DMS 273 (cell line): ENCODE measurements around the gene MX1.
A peak's percentile ranks its signal among the peaks of the same experiment; 100 is the strongest.

ENCODE experiments used
- DNase-seq: peaks from one replicate; lab custom pipeline; 2025; ENCODE audit not compliant: unreplicated experiment; lab: John Stamatoyannopoulos, UW

MX1 gene

DNA sequence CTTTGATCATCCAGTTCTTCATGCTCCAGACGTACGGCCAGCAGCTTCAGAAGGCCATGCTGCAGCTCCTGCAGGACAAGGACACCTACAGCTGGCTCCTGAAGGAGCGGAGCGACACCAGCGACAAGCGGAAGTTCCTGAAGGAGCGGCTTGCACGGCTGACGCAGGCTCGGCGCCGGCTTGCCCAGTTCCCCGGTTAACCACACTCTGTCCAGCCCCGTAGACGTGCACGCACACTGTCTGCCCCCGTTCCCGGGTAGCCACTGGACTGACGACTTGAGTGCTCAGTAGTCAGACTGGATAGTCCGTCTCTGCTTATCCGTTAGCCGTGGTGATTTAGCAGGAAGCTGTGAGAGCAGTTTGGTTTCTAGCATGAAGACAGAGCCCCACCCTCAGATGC, 32.5 kb downstream of the MX1 start:
- DNase-seq: no peak

- no peak for DNase-seq
Measured at GRCh38 chr21:41459884-41460534, 34.0 kb downstream of the MX1 start.

DNA sequence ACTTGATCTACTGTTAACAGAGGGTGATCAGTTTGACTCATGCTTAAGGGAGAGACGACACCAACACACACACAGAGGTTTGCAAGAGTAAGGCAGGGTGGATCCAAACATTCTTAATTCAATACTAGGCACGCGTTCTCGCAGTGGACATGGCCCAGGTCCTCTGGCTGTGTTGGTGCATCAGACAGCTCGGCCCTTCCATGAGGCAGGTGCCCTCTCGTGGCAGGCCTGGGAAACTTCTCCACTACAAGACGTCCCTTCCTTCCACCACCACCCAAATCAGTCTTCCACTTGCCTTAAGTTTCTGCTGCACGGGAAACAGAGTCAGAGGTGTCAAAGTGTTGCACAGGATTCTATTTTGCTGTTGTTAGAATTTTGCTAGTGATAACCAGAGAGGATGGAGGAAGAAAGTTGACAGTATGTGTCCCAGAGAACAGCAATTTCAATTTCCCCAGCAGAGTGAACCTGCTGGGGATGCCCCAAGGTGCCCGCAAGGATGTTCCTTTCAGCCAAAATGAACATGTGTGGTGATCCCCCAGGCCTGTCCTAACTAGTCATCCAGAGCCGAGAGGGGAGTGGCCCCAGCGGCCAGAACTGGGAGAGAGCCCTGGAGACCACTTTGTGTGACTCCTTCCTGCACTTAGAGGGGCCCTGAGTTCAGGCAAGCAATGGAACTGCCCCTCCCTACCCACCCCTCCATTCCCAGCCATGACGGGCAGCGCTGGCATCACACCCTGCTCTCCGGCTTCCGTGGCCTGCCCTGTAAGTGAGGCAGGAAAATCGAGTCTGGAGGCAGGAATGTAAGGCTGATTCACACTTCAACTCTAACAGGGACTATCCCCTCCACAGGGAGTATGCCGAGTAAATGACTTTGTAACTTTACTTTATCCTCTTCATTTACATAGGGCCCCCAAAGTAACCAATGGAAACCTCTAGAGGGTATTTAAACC, 34.8 kb downstream of the MX1 start:
- peak; percentile 68 for DNase-seq

DNA sequence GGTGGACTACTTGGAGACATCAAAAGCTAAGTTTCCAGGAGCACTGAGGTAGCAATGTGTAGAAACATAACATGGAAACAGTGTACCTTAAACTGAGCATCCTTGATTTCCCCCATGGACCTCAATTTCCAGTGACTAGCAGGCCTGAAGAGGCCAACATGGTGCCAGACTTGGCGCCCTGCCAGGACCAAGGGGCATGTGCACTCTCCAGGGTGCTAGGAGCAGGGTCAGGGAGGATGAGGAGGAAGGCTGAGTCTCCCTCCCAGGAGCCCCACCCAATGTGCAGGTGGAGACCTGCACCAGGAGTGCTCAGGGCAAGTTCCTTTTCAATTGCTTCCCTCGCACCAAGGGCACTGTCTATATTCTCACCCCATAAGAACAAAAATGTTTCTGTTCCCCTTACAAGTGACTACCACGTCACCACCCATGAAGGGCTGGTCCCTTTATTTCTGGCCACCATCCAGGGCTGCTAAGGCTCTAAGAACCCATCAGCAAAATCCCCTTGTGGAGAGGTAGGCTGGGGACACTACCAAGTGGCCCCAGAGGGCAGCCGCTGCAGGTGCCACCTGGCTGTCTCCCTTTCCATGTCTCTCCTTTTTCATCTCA, 39.2 kb downstream of the MX1 start:
- no peak for DNase-seq

DNA sequence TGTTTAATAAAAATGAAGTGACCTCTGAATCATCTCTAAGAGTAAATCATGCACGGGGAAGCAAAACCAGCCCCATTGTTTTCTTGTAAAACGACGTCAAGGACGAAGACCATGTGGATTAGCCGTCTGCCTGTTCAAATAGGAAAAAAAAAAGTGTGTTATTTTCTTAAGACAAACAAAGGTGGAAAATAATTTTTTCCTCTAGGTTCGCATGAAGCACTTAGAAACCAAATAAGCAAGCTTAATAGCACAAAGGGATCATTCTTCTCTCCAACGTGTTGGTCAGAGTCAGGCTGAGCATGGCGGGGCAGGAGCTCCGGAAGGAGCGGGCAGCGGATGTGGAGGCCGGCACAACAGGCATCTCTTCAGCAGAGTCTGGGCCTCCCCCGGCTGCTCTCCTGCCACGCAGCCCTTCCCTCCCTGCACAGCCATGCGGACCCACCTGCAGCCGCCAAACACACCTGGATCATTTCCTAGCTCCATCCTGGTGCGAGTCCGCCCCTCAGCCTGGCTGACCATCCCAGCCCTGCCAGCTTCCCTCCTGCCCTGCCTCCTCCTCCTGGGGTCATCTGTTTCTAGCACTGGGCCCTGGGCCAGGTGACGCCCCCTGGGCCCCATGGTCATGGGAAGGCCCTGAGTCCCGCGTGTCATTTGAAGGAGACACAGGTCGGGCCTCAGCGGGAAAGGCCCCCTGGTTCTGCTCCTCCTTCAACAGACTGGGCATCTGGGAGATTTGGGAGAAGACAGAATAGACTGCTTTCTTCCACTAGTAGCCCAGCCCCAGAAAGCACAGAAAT, 40.2 kb downstream of the MX1 start:
- DNase-seq: no peak

- no peak for DNase-seq
Measured at GRCh38 chr21:41470054-41470453, 44.0 kb downstream of the MX1 start.

DNA sequence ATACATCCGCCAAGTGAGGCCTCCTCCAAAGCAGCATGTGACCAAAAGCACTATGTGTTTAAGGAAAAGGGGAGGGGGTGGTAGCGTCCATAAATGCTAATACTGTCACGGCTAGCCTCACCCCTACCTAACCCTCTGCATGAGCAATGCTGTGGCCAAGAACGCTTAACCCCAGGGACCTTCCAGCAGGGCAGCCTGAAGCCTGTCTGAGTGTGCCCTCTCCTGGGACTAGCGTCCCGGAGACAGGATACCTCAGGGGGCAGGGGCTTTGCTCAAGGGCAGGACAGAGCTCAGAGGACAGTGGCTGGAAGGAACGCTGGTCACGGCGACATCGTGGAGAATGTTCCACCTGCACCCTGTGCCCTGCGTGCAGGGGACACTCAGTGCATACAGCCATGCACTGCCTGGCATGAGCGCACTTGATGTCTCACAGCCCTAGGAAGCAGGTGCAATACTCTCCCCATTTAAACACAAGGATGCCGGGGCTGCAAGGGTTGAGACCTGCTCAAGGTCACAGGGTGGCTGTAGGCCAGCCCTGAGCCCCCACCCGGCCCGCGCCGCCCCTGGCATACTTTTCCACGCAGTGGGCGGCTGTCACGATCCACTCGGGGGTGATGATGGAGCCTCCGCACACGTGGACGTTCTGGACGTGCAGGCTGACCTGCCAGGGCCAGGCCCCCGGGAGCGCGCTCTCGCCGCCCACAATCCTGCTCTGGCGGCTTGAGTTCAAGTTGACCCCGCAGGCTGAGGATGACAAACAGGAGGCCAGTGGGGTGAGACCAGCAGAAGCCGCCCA, 46.9 kb downstream of the MX1 start:
- no peak for DNase-seq

- DNase-seq: no peak
Measured at GRCh38 chr21:41475714-41476420, 49.8 kb downstream of the MX1 start.

- DNase-seq: no peak
Measured at GRCh38 chr21:41477641-41478318, 51.7 kb downstream of the MX1 start.

DNA sequence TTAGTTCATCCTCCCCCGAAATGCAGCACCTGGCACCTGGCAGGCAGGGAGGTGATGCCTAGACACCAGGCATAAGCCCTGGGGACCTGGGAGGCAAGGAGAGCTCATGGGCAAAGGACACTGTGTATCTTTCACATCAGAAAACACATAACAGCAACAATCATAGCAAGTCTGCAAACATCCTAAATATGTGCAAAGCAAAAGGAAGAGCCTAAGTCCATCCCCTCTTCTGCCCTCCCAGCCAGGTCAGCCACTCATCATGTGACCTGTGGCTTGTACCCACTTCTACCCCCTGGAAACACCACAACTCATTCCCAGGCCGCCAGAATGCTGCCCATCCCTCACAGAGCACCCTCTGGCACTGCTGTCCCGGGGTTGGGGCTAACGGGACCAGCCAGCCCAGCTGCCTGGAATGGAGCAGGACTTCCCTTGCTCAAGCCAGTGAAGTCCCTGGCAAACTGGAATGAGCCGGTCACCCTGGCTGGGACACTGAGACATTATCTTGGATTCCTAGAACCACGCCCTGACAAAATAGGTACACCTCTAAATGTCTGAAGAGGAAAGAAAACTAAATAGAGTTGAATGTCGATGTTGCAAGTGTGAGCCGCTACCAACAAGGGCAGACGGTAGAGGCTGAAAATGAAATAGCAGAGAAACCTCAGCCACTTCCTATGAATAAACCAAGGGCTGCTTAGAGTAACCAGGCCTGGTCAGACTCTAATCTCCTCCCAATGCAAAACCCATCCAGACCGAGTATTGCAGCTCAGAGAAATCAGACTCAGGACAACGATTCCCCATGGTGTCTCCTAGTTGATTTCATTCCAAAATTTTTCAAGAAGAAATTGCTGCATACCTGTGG, 52.5 kb downstream of the MX1 start:
- no peak for DNase-seq

- no peak for DNase-seq
Measured at GRCh38 chr21:41479686-41480085, 53.6 kb downstream of the MX1 start.

- no peak for DNase-seq
Measured at GRCh38 chr21:41480086-41480690, 54.1 kb downstream of the MX1 start.

DNA sequence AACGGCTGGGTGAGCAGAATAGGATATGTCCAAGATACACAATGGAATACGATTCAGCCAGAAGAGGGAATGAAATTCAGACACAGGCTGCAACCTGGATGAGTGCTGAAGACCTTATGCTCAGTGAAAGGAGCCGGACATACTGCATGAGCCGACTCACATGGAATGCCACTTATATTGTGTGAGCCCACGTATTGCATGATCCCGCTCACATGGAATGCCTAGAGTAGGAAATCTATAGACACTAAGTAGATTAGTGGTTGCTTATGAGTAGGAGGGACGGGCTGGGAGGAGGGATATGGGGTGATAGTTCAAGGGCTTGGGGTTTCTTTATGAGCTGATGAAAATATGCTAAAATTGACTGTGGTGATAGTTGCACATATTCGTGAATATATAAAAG, 55.2 kb downstream of the MX1 start:
- DNase-seq: no peak

DNA sequence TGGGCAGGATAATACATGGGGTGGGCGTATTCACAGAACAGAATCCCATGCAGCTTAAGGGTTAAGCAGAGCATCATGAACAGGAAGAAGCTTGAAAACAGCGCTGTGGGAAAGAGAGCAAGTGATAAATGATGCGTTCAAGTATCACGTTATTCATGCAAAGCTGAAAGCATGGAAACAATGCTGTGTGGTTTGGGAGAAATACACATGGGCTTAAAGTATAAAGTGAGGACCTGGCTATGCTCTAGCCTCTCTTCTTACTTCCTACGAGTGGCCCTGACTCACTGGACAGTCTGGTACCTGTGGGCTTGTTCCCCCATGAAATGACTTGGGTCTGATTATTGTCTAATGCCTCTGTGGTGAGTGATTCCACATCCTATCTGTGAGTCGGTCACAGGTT, 56.3 kb downstream of the MX1 start:
- no peak for DNase-seq

DNA sequence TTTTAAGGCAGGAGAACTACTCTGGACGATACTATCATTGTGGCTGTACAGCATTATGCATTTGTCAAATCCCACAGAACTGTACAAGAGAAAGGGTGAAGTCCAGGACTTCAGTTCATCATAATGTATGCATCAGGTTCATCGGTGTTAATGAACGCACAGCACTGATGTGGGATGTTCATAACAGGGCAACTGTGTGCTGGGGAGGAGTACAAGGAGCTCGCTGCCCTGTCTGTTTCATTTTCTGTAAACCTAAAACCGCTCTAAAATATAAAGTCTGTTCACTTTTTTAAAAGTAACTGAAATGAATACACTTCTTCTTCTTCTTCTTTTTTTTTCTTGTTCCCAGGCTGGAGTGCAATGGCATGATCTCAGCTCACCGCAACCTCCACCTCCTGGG, 56.9 kb downstream of the MX1 start:
- DNase-seq: no peak

- DNase-seq: no peak
Measured at GRCh38 chr21:41483415-41483814, 57.4 kb downstream of the MX1 start.

- no peak for DNase-seq
Measured at GRCh38 chr21:41483973-41484372, 57.9 kb downstream of the MX1 start.

GRCh38 chr21:41487082-41487481, 61.0 kb downstream of the MX1 start:
- no peak for DNase-seq
